Natural killer cell (primary cell): ENCODE measurements around the gene DGKE. TPM values are rescaled to one million over a fixed set of nuclear protein-coding genes. Genes with fewer than 3 reads are reported as not detected.

Experiments used
- ATAC-seq, 3 donors: fragments of 150-1000 bp in 2 of 3; fragments of 200-7000 bp in 1 of 3; cut with Tn5 transposase; 1 replicate in 1 of 3; 2 replicates in 2 of 3; pipeline ENCODE4 v1.10.0; 2021; ENCODE audit warnings: mild to moderate bottlenecking in 2 of 3, moderate library complexity in 2 of 3
- DNase-seq, 2 donors: peaks; one replicate each; pipeline versions ENCODE4 v3.0.0 to v3.0.0-alpha.2; 2013 to 2021; ENCODE audit warnings: mixed read lengths in 1 of 2
- H3K27ac ChIP-seq: one replicate; pipeline ENCODE4 v1.5.1; 2013; ENCODE audit warnings: mild to moderate bottlenecking, low read length
- H3K27me3 ChIP-seq: one replicate; pipeline ENCODE4 v1.6.1; 2013; ENCODE audit warnings: low read length; ENCODE audit not compliant: control insufficient read depth, insufficient read depth
- H3K36me3 ChIP-seq: one replicate; pipeline ENCODE4 v1.6.1; 2013; ENCODE audit warnings: low read length; ENCODE audit not compliant: control insufficient read depth, insufficient read depth
- H3K4me1 ChIP-seq: one replicate; pipeline ENCODE4 v1.6.1; 2013; ENCODE audit warnings: low read length; ENCODE audit not compliant: control insufficient read depth, insufficient read depth
- H3K4me3 ChIP-seq: one replicate; pipeline ENCODE4 v1.5.1; 2013; ENCODE audit warnings: low read length
- H3K9me3 ChIP-seq: one replicate; pipeline ENCODE4 v1.6.1; 2013; ENCODE audit warnings: low read length; ENCODE audit not compliant: control insufficient read depth, insufficient read depth
- H3K27ac Mint-ChIP-seq, 2 donors: one replicate each; pipeline ENCODE4 v1.8.0; 2022; ENCODE audit warnings: mild to moderate bottlenecking in 2 of 2, mixed read lengths in 2 of 2, moderate library complexity in 1 of 2
- H3K27me3 Mint-ChIP-seq, 2 donors: one replicate each; pipeline ENCODE4 v1.8.0; 2022; ENCODE audit warnings: low read depth in 2 of 2, mixed read lengths in 2 of 2
- H3K36me3 Mint-ChIP-seq: one replicate; pipeline ENCODE4 v1.8.0; 2022; ENCODE audit warnings: mixed read lengths
- H3K4me1 Mint-ChIP-seq, 2 donors: one replicate each; pipeline ENCODE4 v1.8.0; 2022; ENCODE audit warnings: mixed read lengths in 2 of 2
- H3K4me3 Mint-ChIP-seq: one replicate; pipeline ENCODE4 v1.8.0; 2022; ENCODE audit warnings: mild to moderate bottlenecking, moderate library complexity, mixed read lengths
- H3K9me3 Mint-ChIP-seq, 2 donors: one replicate each; pipeline ENCODE4 v1.8.0; 2022; ENCODE audit warnings: mixed read lengths in 2 of 2
- CTCF ChIP-seq: fragments of 200-600 bp; IDR thresholded peaks from one replicate; pipeline ENCODE4 v1.8.0; 2022; ENCODE audit warnings: antibody characterized with exemption
- WGBS: methylation state at CpG from one replicate; pipeline ENCODE4 v1.1.7; 2013; ENCODE audit warnings: missing lambda C conversion rate; ENCODE audit not compliant: insufficient coverage; 5-methylcytosine and 5-hydroxymethylcytosine counted together
- intact Hi-C: fragments of 100-400 bp; cut with micrococcal nuclease; formaldehyde crosslinking; loops from one replicate; pipeline ENCODE4 v1.14.2; 2022
- total RNA-seq, 4 donors: library from RNA; stranded (reverse); fragments of 120-200 nt in 1 of 4; gene quantifications; one replicate each; pipeline versions ENCODE4 v1.2.3 to v1.2.4, GENCODE V29; 2013 to 2022

DGKE gene
- total RNA-seq, 3 donors from 2014 or later (not counting 1 experiment from before 2014, with no cell fraction given) = 19.3 to 31.0 (median 29.5) TPM

- intact Hi-C loops = no loop called here
- peak overlapping the region; percentile 49 for H3K4me3 Mint-ChIP-seq
- H3K4me1 ChIP-seq = peaks cover 10% of the 10 kb centered on the region
These were observed 46.9 kb upstream of the DGKE start for GRCh38 chr17:56786989-56787482.

DNA sequence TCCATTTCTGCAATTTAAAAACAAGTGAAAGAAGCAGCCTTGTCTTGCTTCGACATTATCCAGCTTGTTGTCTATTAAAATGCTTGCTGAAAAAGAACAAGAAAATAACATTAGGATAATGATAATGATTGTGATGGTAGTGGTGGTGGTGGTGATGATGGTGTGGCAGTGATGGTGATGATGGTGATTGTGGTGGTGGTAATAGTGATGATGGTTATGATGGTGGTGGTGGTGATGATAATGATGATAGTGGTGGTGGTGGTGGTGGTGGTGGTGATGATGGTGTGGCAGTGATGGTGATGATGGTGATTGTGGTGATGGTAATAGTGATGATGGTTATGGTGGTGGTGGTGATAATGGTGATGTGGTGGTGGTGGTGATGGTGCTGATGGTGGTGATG, 41.7 kb upstream of the DGKE start:
- H3K27ac Mint-ChIP-seq = peak overlapping the region; percentile 8 to 89
- H3K9me3 ChIP-seq = no peaks in the 10 kb centered on the region
- H3K27me3 Mint-ChIP-seq = peaks cover under 1 to 2% of the 10 kb centered on the region in 2 donors
- no peaks in the 10 kb centered on the region for H3K36me3 ChIP-seq
- DNase-seq (no peak), ATAC-seq (no peak)
- no peaks in the 10 kb centered on the region for H3K36me3 Mint-ChIP-seq
- H3K4me3 ChIP-seq = no peak overlapping the region
- peaks cover under 1% of the 10 kb centered on the region for H3K4me1 ChIP-seq
- H3K4me3 Mint-ChIP-seq = no peak overlapping the region
- peaks cover 7 to 8% of the 10 kb centered on the region in 2 donors for H3K9me3 Mint-ChIP-seq
- intact Hi-C loops = no loop called here
- WGBS = 88% methylated on average over 1 of the region's 1 CpG
- no peaks in the 10 kb centered on the region for H3K27me3 ChIP-seq
- H3K27ac ChIP-seq = no peak overlapping the region
- peaks cover 7 to 15% of the 10 kb centered on the region in 2 donors for H3K4me1 Mint-ChIP-seq
- TF ChIP-seq CTCF = no peak

More at GRCh38 chr17:56786989-56787482, 46.9 kb upstream of the DGKE start:
- Mint-ChIP-seq H3K9me3 (peaks cover 0 to under 1% of the 10 kb centered on the region in 2 donors), H3K27me3 (peaks cover 18 to 19% of the 10 kb centered on the region in 2 donors), H3K4me1 (peaks cover 16 to 17% of the 10 kb centered on the region in 2 donors), H3K27ac (peak overlapping the region; percentile 69 to 80), H3K36me3 (no peaks in the 10 kb centered on the region)
- H3K27me3 ChIP-seq = peaks cover 2% of the 10 kb centered on the region
- DNase-seq = peak in 1 of 2 donors; percentile 51
- no peak overlapping the region for H3K4me3 ChIP-seq
- WGBS = 2% methylated on average over 7 of the region's 7 CpGs
- TF ChIP-seq CTCF = no peak
- no peaks in the 10 kb centered on the region for H3K9me3 ChIP-seq
- peak; percentile 86 to 95 (median 94) for ATAC-seq
- no peak overlapping the region for H3K27ac ChIP-seq
- H3K36me3 ChIP-seq = no peaks in the 10 kb centered on the region

- Histone ChIP-seq H3K4me1 (no peaks in the 10 kb centered on the region), H3K27me3 (no peaks in the 10 kb centered on the region), H3K36me3 (no peaks in the 10 kb centered on the region), H3K4me3 (no peak overlapping the region), H3K9me3 (no peaks in the 10 kb centered on the region), H3K27ac (no peak overlapping the region)
- Mint-ChIP-seq H3K27ac (no peak overlapping the region), H3K27me3 (no peaks in the 10 kb centered on the region), H3K4me1 (peaks cover 0 to 9% of the 10 kb centered on the region in 2 donors), H3K4me3 (no peak overlapping the region), H3K9me3 (peaks cover 7 to 8% of the 10 kb centered on the region in 2 donors), H3K36me3 (no peaks in the 10 kb centered on the region)
- ATAC-seq (no peak), DNase-seq (no peak)
- intact Hi-C loops = no loop called here
- no peak for TF ChIP-seq CTCF
These were observed 40.4 kb upstream of the DGKE start for GRCh38 chr17:56793531-56793930.

DNA sequence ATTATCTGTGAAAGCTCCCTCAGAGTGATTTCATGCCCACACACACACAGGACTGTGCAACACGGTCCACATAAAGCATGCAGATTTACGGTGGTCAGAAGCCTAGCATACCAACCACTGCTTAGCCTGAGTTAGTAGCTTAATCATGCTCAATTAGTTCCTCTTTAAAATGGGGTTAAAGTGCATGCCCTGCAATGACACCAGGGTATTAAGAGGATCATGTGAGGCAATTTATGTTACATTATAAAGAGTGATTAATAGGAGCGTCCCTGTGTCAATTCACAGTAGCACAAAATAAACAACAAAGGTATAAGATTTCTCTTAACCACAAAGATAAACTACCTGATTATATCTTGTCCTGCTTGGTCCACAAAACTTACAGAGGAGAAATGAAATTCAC, 40.0 kb upstream of the DGKE start:
- H3K27ac ChIP-seq = no peak overlapping the region
- DNase-seq = no peak
- no peak for TF ChIP-seq CTCF

More for the DNA sequence above, 40.0 kb upstream of the DGKE start:
- Histone ChIP-seq H3K9me3 (no peaks in the 10 kb centered on the region), H3K4me1 (no peaks in the 10 kb centered on the region), H3K27me3 (no peaks in the 10 kb centered on the region), H3K36me3 (no peaks in the 10 kb centered on the region), H3K4me3 (no peak overlapping the region)
- WGBS = 48% methylated on average over 2 of the region's 3 CpGs
- peaks cover 7 to 8% of the 10 kb centered on the region in 2 donors for H3K9me3 Mint-ChIP-seq
- no peaks in the 10 kb centered on the region for H3K36me3 Mint-ChIP-seq
- intact Hi-C loops = no loop called here
- ATAC-seq = no peak
- H3K4me3 Mint-ChIP-seq = no peak overlapping the region
- H3K27ac Mint-ChIP-seq = no peak overlapping the region
- H3K4me1 Mint-ChIP-seq = peaks cover 0 to 9% of the 10 kb centered on the region in 2 donors
- no peaks in the 10 kb centered on the region for H3K27me3 Mint-ChIP-seq
